WTC11 (cell line): Measurements from ENCODE around the gene ADSL. TPM values are rescaled to one million over a fixed set of nuclear protein-coding genes. Genes with fewer than 3 reads are reported as not detected.

Experiments used
- ATAC-seq: fragments of 200-7000 bp; cut with Tn5 transposase; 2 replicates; pipeline ENCODE4 v1.10.0; 2021; ENCODE audit warnings: mild to moderate bottlenecking, moderate library complexity
- CTCF ChIA-PET: fragments of 300-600 bp; sonication (Branson Sonifier 250); formaldehyde crosslinking; loops from one replicate; lab custom pipeline; 2021; ENCODE audit warnings: antibody characterized with exemption; lab: Charles Lee
- POLR2A ChIA-PET: fragments of 350-600 bp; sonication (Branson Sonifier 250); formaldehyde crosslinking; loops from one replicate; lab custom pipeline; 2021; ENCODE audit warnings: antibody characterized with exemption; lab: Charles Lee
- DNase-seq: peaks from one replicate; pipeline ENCODE4 v3.0.0; 2021; ENCODE audit warnings: low spot score
- H3K27ac Mint-ChIP-seq: 2 replicates; pipeline ENCODE4 v1.8.0; 2021; ENCODE audit warnings: mixed read lengths
- H3K27me3 Mint-ChIP-seq: 2 replicates; pipeline ENCODE4 v1.8.0; 2021; ENCODE audit warnings: low read depth, mild to moderate bottlenecking, moderate library complexity, mixed read lengths
- H3K36me3 Mint-ChIP-seq: 2 replicates; pipeline ENCODE4 v1.8.0; 2021; ENCODE audit warnings: mixed read lengths
- H3K4me1 Mint-ChIP-seq: 2 replicates; pipeline ENCODE4 v1.8.0; 2022; ENCODE audit warnings: mixed read lengths
- H3K4me3 Mint-ChIP-seq: 2 replicates; pipeline ENCODE4 v1.8.0; 2021; ENCODE audit warnings: mild to moderate bottlenecking, moderate library complexity, mixed read lengths
- H3K9me3 Mint-ChIP-seq: 2 replicates; pipeline ENCODE4 v1.8.0; 2021; ENCODE audit warnings: mixed read lengths
- AFF4 ChIP-seq: sonication (generic); formaldehyde crosslinking; IDR thresholded peaks from 2 replicates; pipeline ENCODE4 v1.8.1; 2023; ENCODE audit warnings: mild to moderate bottlenecking, missing genetic modification reagents, borderline replicate concordance
- CTCF ChIP-seq: fragments of 200-600 bp; IDR thresholded peaks from 2 replicates; pipeline ENCODE4 v1.8.0; 2022; ENCODE audit warnings: antibody characterized with exemption
- E2F5 ChIP-seq: sonication (generic); formaldehyde crosslinking; IDR thresholded peaks from 2 replicates; pipeline ENCODE4 v1.8.1; 2022; ENCODE audit warnings: mild to moderate bottlenecking, moderate library complexity, missing genetic modification reagents
- FOXK1 ChIP-seq: sonication (generic); formaldehyde crosslinking; IDR thresholded peaks from 2 replicates; pipeline ENCODE4 v1.8.0; 2022; ENCODE audit warnings: mild to moderate bottlenecking, moderate library complexity, missing genetic modification reagents
- IRF1 ChIP-seq: sonication (generic); formaldehyde crosslinking; IDR thresholded peaks from 2 replicates; pipeline ENCODE4 v1.8.0; 2023; ENCODE audit warnings: missing genetic modification reagents
- RELA ChIP-seq: sonication (generic); formaldehyde crosslinking; IDR thresholded peaks from 2 replicates; pipeline ENCODE4 v1.8.1; 2022; ENCODE audit warnings: missing genetic modification reagents, mild to moderate bottlenecking, borderline replicate concordance
- ZMAT4 ChIP-seq: fragments of 250-450 bp; sonication (Bioruptor Pico); IDR thresholded peaks from 2 replicates; pipeline ENCODE4 v1.9.0; 2021; ENCODE audit warnings: mild to moderate bottlenecking
- ZNF121 ChIP-seq: sonication (generic); formaldehyde crosslinking; IDR thresholded peaks from 2 replicates; pipeline ENCODE4 v1.8.0; 2023; ENCODE audit warnings: missing genetic modification reagents
- total RNA-seq: library from RNA; stranded (reverse); gene quantifications from 3 replicates; pipeline ENCODE4 v1.2.3, GENCODE V29; 2021

The ADSL gene
- total RNA-seq, 1 experiment from 2014 or later, result 154 TPM

GRCh38 chr22:40436505-40437431 lies 90.5 kb downstream of the ADSL start:
- TF ChIP-seq AFF4 (CRISPR knock-in tag) (no peak), CTCF (peak; percentile 54; the same call in 1 of the 2 replicates), E2F5 (CRISPR knock-in tag) (no peak), RELA (CRISPR knock-in tag) (no peak), ZMAT4 (CRISPR knock-in tag) (no peak), IRF1 (CRISPR knock-in tag) (no peak), FOXK1 (no peak), ZNF121 (no peak)
- ChIA-PET POLR2A (interaction anchor here (0.6 to 0.8 kb wide), 3 partner anchors 12 to 203 kb away, joined by 3 to 6 read pairs (median 3); no protein-coding TSS in a partner anchor), CTCF (interaction anchor here (0.6 to 5.0 kb wide), 49 partner anchors 9 to 957 kb away, joined by 3 to 54 read pairs (median 4); partner anchors contain the start of genes MCHR1 and MRTFA)
- H3K36me3 Mint-ChIP-seq, result no peaks in the 10 kb centered on the region
- ATAC-seq (peak; percentile 76), DNase-seq (no peak)
- 0 out of 2 replicates have a peak, but pooled peaks cover 9% of the 10 kb centered on the region for H3K4me1 Mint-ChIP-seq
- H3K27ac Mint-ChIP-seq, result peak overlapping the region; percentile 22
- H3K27me3 Mint-ChIP-seq, result no peaks in the 10 kb centered on the region
- H3K4me3 Mint-ChIP-seq, result no peak overlapping the region
- no peaks in the 10 kb centered on the region for H3K9me3 Mint-ChIP-seq

Other genes with a start within 250 kb of the ADSL start
- 49.7 to 51.1 TPM (median 50.4 TPM) in 3 replicates for gene TNRC6B, start 168.6 kb upstream of the ADSL start, total RNA-seq
- gene SGSM3, start 24.1 kb downstream of the ADSL start, total RNA-seq, result 81.8 to 96.9 TPM (median 93.0 TPM) in 3 replicates